Liver (tissue), 9 donors: ENCODE results near the gene ANKRD29. TPM values are rescaled to one million over a fixed set of nuclear protein-coding genes. Genes with fewer than 3 reads are reported as not detected.
A peak's percentile ranks its signal among the peaks of the same experiment; 100 is the strongest.

ENCODE experiments used
- DNase-seq: peaks from one replicate; pipeline ENCODE4 v3.0.0-alpha.2; 2017; ENCODE audit warnings: low spot score
- H3K27ac ChIP-seq, 2 donors: one replicate each; pipeline ENCODE4 v1.7.0; 2013; ENCODE audit warnings: inconsistent platforms in 2 of 2, low read length in 2 of 2, control low read depth in 1 of 2, low read depth in 1 of 2, mild to moderate bottlenecking in 1 of 2
- H3K27me3 ChIP-seq, 4 donors: one replicate each; pipeline versions ENCODE4 v1.6.1 to v1.7.0; 2013; ENCODE audit warnings: low read length in 3 of 4, inconsistent platforms in 1 of 4, mild to moderate bottlenecking in 1 of 4, moderate library complexity in 1 of 4; ENCODE audit not compliant: control insufficient read depth in 4 of 4, insufficient read depth in 4 of 4
- H3K36me3 ChIP-seq, 4 donors: one replicate each; pipeline versions ENCODE4 v1.6.1 to v1.7.0; 2013; ENCODE audit warnings: low read length in 3 of 4, mild to moderate bottlenecking in 3 of 4, low read depth in 1 of 4, moderate library complexity in 1 of 4; ENCODE audit not compliant: control insufficient read depth in 4 of 4, insufficient read depth in 3 of 4
- H3K4me1 ChIP-seq, 4 donors: one replicate each; pipeline versions ENCODE4 v1.6.1 to v1.7.0; 2013; ENCODE audit warnings: low read length in 3 of 4, mild to moderate bottlenecking in 3 of 4, moderate library complexity in 1 of 4; ENCODE audit not compliant: control insufficient read depth in 4 of 4, insufficient read depth in 4 of 4
- H3K4me3 ChIP-seq, 3 donors: one replicate each; pipeline versions ENCODE4 v1.6.1 to v1.7.0; 2013; ENCODE audit warnings: low read length in 3 of 3, control low read depth in 1 of 3, low read depth in 1 of 3, mild to moderate bottlenecking in 1 of 3
- H3K9ac ChIP-seq, 2 donors: one replicate each; pipeline ENCODE4 v1.7.0; 2013; ENCODE audit warnings: low read length in 2 of 2, mild to moderate bottlenecking in 2 of 2, moderate library complexity in 2 of 2, control low read depth in 1 of 2, low read depth in 1 of 2
- H3K9me3 ChIP-seq, 4 donors: one replicate each; pipeline versions ENCODE4 v1.6.1 to v1.7.0; 2013; ENCODE audit warnings: low read length in 3 of 4; ENCODE audit not compliant: control insufficient read depth in 4 of 4
- ATF3 ChIP-seq: IDR thresholded peaks from 2 replicates; pipeline ENCODE4 v1.6.1; 2016; ENCODE audit warnings: antibody characterized with exemption
- CTCF ChIP-seq: fragments of 150-350 bp; IDR thresholded peaks from 2 replicates; pipeline ENCODE4 v1.5.1; 2017; ENCODE audit warnings: improper control_type of control experiment, low read depth, low read length; ENCODE audit not compliant: missing input control
- EGR1 ChIP-seq, 2 donors: IDR thresholded peaks; 2 replicates each; pipeline ENCODE4 v1.6.1; 2016 to 2018; ENCODE audit warnings: antibody characterized with exemption in 2 of 2, low read depth in 2 of 2
- FOXA1 ChIP-seq: IDR thresholded peaks from 2 replicates; pipeline ENCODE4 v1.6.1; 2016; ENCODE audit warnings: antibody characterized with exemption
- FOXA2 ChIP-seq: IDR thresholded peaks from 2 replicates; pipeline ENCODE4 v1.6.1; 2016; ENCODE audit warnings: antibody characterized with exemption
- GABPA ChIP-seq, 2 donors: IDR thresholded peaks in 1 of 2; conservative IDR thresholded peaks in 1 of 2; 2 replicates each; pipeline ENCODE4 v1.6.1; 2016; ENCODE audit warnings: antibody characterized with exemption in 2 of 2, mild to moderate bottlenecking in 1 of 2, moderate library complexity in 1 of 2
- HNF4A ChIP-seq, 2 donors: conservative IDR thresholded peaks; 2 replicates each; pipeline ENCODE4 v1.6.1; 2016; ENCODE audit warnings: antibody characterized with exemption in 2 of 2, mild to moderate bottlenecking in 2 of 2
- JUND ChIP-seq, 2 donors: IDR thresholded peaks; 2 replicates each; pipeline ENCODE4 v1.6.1; 2016; ENCODE audit warnings: antibody characterized with exemption in 2 of 2
- MAX ChIP-seq: IDR thresholded peaks from 2 replicates; pipeline ENCODE4 v1.6.1; 2016; ENCODE audit warnings: antibody characterized with exemption
- NR2F2 ChIP-seq: IDR thresholded peaks from 2 replicates; pipeline ENCODE4 v1.6.1; 2016; ENCODE audit warnings: antibody characterized with exemption
- RAD21 ChIP-seq, 2 donors: IDR thresholded peaks; 2 replicates each; pipeline ENCODE4 v1.6.1; 2016; ENCODE audit warnings: antibody characterized with exemption in 2 of 2, mild to moderate bottlenecking in 2 of 2
- REST ChIP-seq: IDR thresholded peaks from 2 replicates; pipeline ENCODE4 v1.6.1; 2016; ENCODE audit warnings: antibody characterized with exemption, mild to moderate bottlenecking
- RXRA ChIP-seq, 2 donors: IDR thresholded peaks; 2 replicates each; pipeline ENCODE4 v1.6.1; 2017 to 2018; ENCODE audit warnings: antibody characterized with exemption in 2 of 2, mild to moderate bottlenecking in 1 of 2
- SP1 ChIP-seq: IDR thresholded peaks from 2 replicates; pipeline ENCODE4 v1.6.1; 2018; ENCODE audit warnings: antibody characterized with exemption, mild to moderate bottlenecking
- ZBTB33 ChIP-seq: IDR thresholded peaks from 2 replicates; pipeline ENCODE4 v1.6.1; 2016; ENCODE audit warnings: antibody characterized with exemption
- WGBS: extraction: QIAGEN DNeasy Blood & Tissue Kit; methylation state at CpG from one replicate; pipeline ENCODE4 v1.1.7; 2013; 5-methylcytosine and 5-hydroxymethylcytosine counted together
- polyA plus RNA-seq, 2 donors: library from polyadenylated mRNA; stranded (reverse) in 1 of 2; unstranded in 1 of 2; fragments of 200-250 nt in 1 of 2; fragments of >200 nt in 1 of 2; fragmentation: Nextera tagmentation in 1 of 2; extraction: Ambion mirVana in 1 of 2; gene quantifications; one replicate each; pipeline versions ENCODE4 v1.2.1 to v1.2.3, GENCODE V29; 2013 to 2015
- total RNA-seq, 2 donors: library from RNA; depleted of rRNA; stranded (reverse); fragments of >200 nt; gene quantifications; one replicate each; pipeline ENCODE4 v1.2.3, GENCODE V29; 2014
- donor health status: healthy.
- donor health status: healthy.
- donor health status: healthy.
- donor health status: healthy.
- donor health status: healthy.

Gene ANKRD29
- total and polyA plus RNA-seq, 4 donors = 0.14 to 0.50 (median 0.33) TPM

- no peaks in the 10 kb centered on the region for H3K9me3 ChIP-seq
- H3K27ac ChIP-seq = peak overlapping the region; percentile 64 to 72
- H3K4me3 ChIP-seq = no peak overlapping the region
- no peak for DNase-seq
- H3K4me1 ChIP-seq = peaks cover 2 to 30% (median 19%) of the 10 kb centered on the region in 4 donors
- no peaks in the 10 kb centered on the region for H3K27me3 ChIP-seq
- peaks cover 2 to 8% (median 3%) of the 10 kb centered on the region in 4 donors for H3K36me3 ChIP-seq
- whole genome bisulfite sequencing = 56% methylated on average over 6 of the region's 6 CpGs
- TF ChIP-seq GABPA (IDR thresholded peaks at IDR 0.05 in 1 of 2, conservative IDR thresholded peaks at IDR 0.05 in 1 of 2) (no peak), FOXA2 (no peak), NR2F2 (no peak), ATF3 (no peak), EGR1 (IDR thresholded peaks at IDR 0.05; ENCODE audit: low read depth in 2 of 2) (no peak), ZBTB33 (no peak), HNF4A (conservative IDR thresholded peaks at IDR 0.05) (no peak), JUND (IDR thresholded peaks at IDR 0.05) (peak in 1 of 2 donors; percentile 60), RXRA (IDR thresholded peaks at IDR 0.05) (peak in 1 of 2 donors; percentile 36)
- H3K9ac ChIP-seq = peak overlapping the region in 1 of 2 donors; percentile 73
Observed at GRCh38 chr18:23573626-23574431, 88.9 kb downstream of the ANKRD29 start.

GRCh38 chr18:23573020-23573419, 89.7 kb downstream of the ANKRD29 start:
- DNase-seq = no peak
- no peaks in the 10 kb centered on the region for H3K27me3 ChIP-seq
- no peaks in the 10 kb centered on the region for H3K9me3 ChIP-seq
- 64% methylated on average over 4 of the region's 4 CpGs for WGBS
- peak overlapping the region; percentile 7 to 72 for H3K27ac ChIP-seq
- no peak overlapping the region for H3K4me3 ChIP-seq
- peaks cover 2 to 30% (median 19%) of the 10 kb centered on the region in 4 donors for H3K4me1 ChIP-seq
- peaks cover 2 to 16% (median 5%) of the 10 kb centered on the region in 4 donors for H3K36me3 ChIP-seq
- TF ChIP-seq SP1 (no peak), RAD21 (IDR thresholded peaks at IDR 0.05) (no peak), HNF4A (conservative IDR thresholded peaks at IDR 0.05) (peak; percentile 40 to 65), RXRA (IDR thresholded peaks at IDR 0.05) (peak; percentile 19)
- H3K9ac ChIP-seq = no peak overlapping the region

- Histone ChIP-seq H3K27ac (peak overlapping the region in 1 of 2 donors; percentile 72), H3K4me3 (no peak overlapping the region), H3K36me3 (peaks cover 4 to 19% (median 7%) of the 10 kb centered on the region in 4 donors), H3K27me3 (no peaks in the 10 kb centered on the region), H3K4me1 (peaks cover 2 to 30% (median 19%) of the 10 kb centered on the region in 4 donors), H3K9ac (no peak overlapping the region), H3K9me3 (no peaks in the 10 kb centered on the region)
- TF ChIP-seq JUND (IDR thresholded peaks at IDR 0.05) = no peak
- no peak for TF ChIP-seq REST
- no peak for TF ChIP-seq SP1
- no peak for TF ChIP-seq MAX
- no peak for TF ChIP-seq RAD21 (IDR thresholded peaks at IDR 0.05)
- no peak for TF ChIP-seq EGR1 (IDR thresholded peaks at IDR 0.05; ENCODE audit: low read depth in 2 of 2)
- TF ChIP-seq CTCF = no peak
- no peak for TF ChIP-seq FOXA1
- WGBS = 81% methylated on average over 5 of the region's 5 CpGs
- DNase-seq = no peak
Observed at GRCh38 chr18:23572570-23572969, 90.1 kb downstream of the ANKRD29 start.
